Tibial nerve (tissue), 4 donors: ENCODE measurements around the gene ATG10. TPM values are rescaled to one million over a fixed set of nuclear protein-coding genes. Genes with fewer than 3 reads are reported as not detected.
"Not testable (repeated sequence)": the region's sequence is repeated elsewhere in the genome, so short reads cannot be mapped to it uniquely, and the experiment has no call there.

ENCODE experiments used
- DNase-seq, 2 donors: peaks; one replicate each; pipeline ENCODE4 v3.0.0-alpha.2; 2019; ENCODE audit warnings: low spot score in 2 of 2
- H3K27ac ChIP-seq, 4 donors: fragments of 200-600 bp; sonication (generic) in 3 of 4; one replicate each; pipeline ENCODE4 v1.5.1; 2017 to 2019; ENCODE audit warnings: mild to moderate bottlenecking in 1 of 4
- H3K27me3 ChIP-seq, 2 donors: fragments of 200-600 bp; sonication (generic) in 1 of 2; one replicate each; pipeline versions ENCODE4 v1.5.1 to v1.6.0; 2017 to 2019
- H3K36me3 ChIP-seq, 3 donors: fragments of 200-600 bp; sonication (generic); one replicate each; pipeline ENCODE4 v1.5.1; 2018 to 2019
- H3K4me1 ChIP-seq, 4 donors: fragments of 200-600 bp; sonication (generic) in 3 of 4; one replicate each; pipeline ENCODE4 v1.5.1; 2017 to 2019
- H3K4me3 ChIP-seq, 4 donors: fragments of 200-600 bp; sonication (generic) in 3 of 4; one replicate each; pipeline ENCODE4 v1.5.1; 2017 to 2019; ENCODE audit warnings: mild to moderate bottlenecking in 1 of 4, moderate library complexity in 1 of 4
- H3K9me3 ChIP-seq, 4 donors: fragments of 200-600 bp; sonication (generic) in 3 of 4; one replicate each; pipeline ENCODE4 v1.5.1; 2017 to 2019
- CTCF ChIP-seq, 5 experiments: fragments of 200-600 bp in 3 of 5; fragments of 450-650 bp in 2 of 5; sonication (generic) in 3 of 5; IDR thresholded peaks; one replicate each; pipeline ENCODE4 v1.5.1; 2016 to 2019; ENCODE audit warnings: antibody characterized with exemption in 5 of 5, mild to moderate bottlenecking in 3 of 5, moderate library complexity in 2 of 5
- EP300 ChIP-seq, 2 donors: sonication (generic); formaldehyde crosslinking; IDR thresholded peaks; one replicate each; pipeline ENCODE4 v1.6.1; 2017; ENCODE audit warnings: antibody characterized with exemption in 2 of 2, mild to moderate bottlenecking in 1 of 2
- POLR2A ChIP-seq, 2 donors: fragments of 450-650 bp; IDR thresholded peaks; one replicate each; pipeline ENCODE4 v1.6.1; 2017; ENCODE audit warnings: antibody characterized with exemption in 2 of 2, mild to moderate bottlenecking in 2 of 2, moderate library complexity in 2 of 2
- WGBS, 2 donors: methylation state at CpG; one replicate each; pipeline ENCODE4 v1.1.5; 2018; 5-methylcytosine and 5-hydroxymethylcytosine counted together
- total RNA-seq, 4 donors: library from RNA; depleted of rRNA; stranded (reverse); fragments of >200 nt; gene quantifications; one replicate each; pipeline ENCODE4 v1.1.0, GENCODE V29; 2016

ATG10 gene
- total RNA-seq, 4 donors from 2014 or later = 3.5 to 25.1 (median 6.9) TPM

- no peak for TF ChIP-seq CTCF (IDR thresholded peaks at IDR 0.05)
- peak overlapping the region; percentile 98 to 100 (median 99) for H3K27ac ChIP-seq
- peak in 1 of 2 donors; percentile 12 for DNase-seq
- no peaks in the 10 kb centered on the region for H3K27me3 ChIP-seq
- peaks cover 0 to 3% (median 0%) of the 10 kb centered on the region in 3 donors for H3K36me3 ChIP-seq
- H3K4me3 ChIP-seq = peak overlapping the region; percentile 61 to 84 (median 69)
- no peaks in the 10 kb centered on the region for H3K9me3 ChIP-seq
- WGBS, 2 donors = 1 to 2% methylated on average over 11 of the region's 11 CpGs
- peaks cover 0 to 20% (median 2%) of the 10 kb centered on the region in 4 donors for H3K4me1 ChIP-seq
Measured at GRCh38 chr5:81971111-81971711, 612 bp upstream of the ATG10 start.

GRCh38 chr5:81972492-81972783, 615 bp downstream of the ATG10 start:
- no peaks in the 10 kb centered on the region for H3K9me3 ChIP-seq
- H3K27me3 ChIP-seq = no peaks in the 10 kb centered on the region
- DNase-seq = no peak
- WGBS, 2 donors = 0 to 2% methylated on average over 9 of the region's 9 CpGs
- peaks cover 0 to 16% (median 0%) of the 10 kb centered on the region in 3 donors for H3K36me3 ChIP-seq
- H3K4me3 ChIP-seq = peak overlapping the region; percentile 61 to 84 (median 69)
- no peak for TF ChIP-seq POLR2A (IDR thresholded peaks at IDR 0.05)
- no peak for TF ChIP-seq EP300 (IDR thresholded peaks at IDR 0.05)
- no peak for TF ChIP-seq CTCF (IDR thresholded peaks at IDR 0.05)
- peak overlapping the region; percentile 98 to 100 (median 99) for H3K27ac ChIP-seq
- peaks cover 0 to 20% (median 2%) of the 10 kb centered on the region in 4 donors for H3K4me1 ChIP-seq

- Histone ChIP-seq H3K4me1 (no peaks in the 10 kb centered on the region), H3K36me3 (peaks cover 0 to 45% (median 0%) of the 10 kb centered on the region in 3 donors), H3K27me3 (no peaks in the 10 kb centered on the region), H3K4me3 (no peak overlapping the region), H3K27ac (no peak overlapping the region), H3K9me3 (no peaks in the 10 kb centered on the region)
- WGBS, 2 donors = 54 to 57% methylated on average over 3 of the region's 3 CpGs
- TF ChIP-seq EP300 (IDR thresholded peaks at IDR 0.05) (no peak), POLR2A (IDR thresholded peaks at IDR 0.05) (no peak), CTCF (IDR thresholded peaks at IDR 0.05) (no peak)
- no peak for DNase-seq
Measured at GRCh38 chr5:81980160-81980559, 8.3 kb downstream of the ATG10 start.

- no peak overlapping the region for H3K27ac ChIP-seq
- H3K4me1 ChIP-seq = no peaks in the 10 kb centered on the region
- TF ChIP-seq CTCF (IDR thresholded peaks at IDR 0.05) (no peak), POLR2A (IDR thresholded peaks at IDR 0.05) (no peak), EP300 (IDR thresholded peaks at IDR 0.05) (no peak)
- no peak overlapping the region for H3K4me3 ChIP-seq
- no peaks in the 10 kb centered on the region for H3K27me3 ChIP-seq
- peaks cover 0 to 51% (median 0%) of the 10 kb centered on the region in 3 donors for H3K36me3 ChIP-seq
- no peaks in the 10 kb centered on the region for H3K9me3 ChIP-seq
- no peak for DNase-seq
- 77 to 86% methylated on average over 3 of the region's 3 CpGs for WGBS, 2 donors
Measured at GRCh38 chr5:81980598-81981260, 8.9 kb downstream of the ATG10 start.

GRCh38 chr5:81982172-81982685, 10.4 kb downstream of the ATG10 start:
- H3K27ac ChIP-seq, H3K9me3 ChIP-seq, H3K27me3 ChIP-seq, H3K4me1 ChIP-seq, DNase-seq, H3K4me3 ChIP-seq: not testable (repeated sequence)
- peaks cover 0 to 42% (median 0%) of the 10 kb centered on the region in 3 donors for H3K36me3 ChIP-seq
- 93 to 96% methylated on average over 11 of the region's 11 CpGs for WGBS, 2 donors

- DNase-seq, H3K9me3 ChIP-seq, H3K27ac ChIP-seq, H3K4me3 ChIP-seq, H3K27me3 ChIP-seq, H3K4me1 ChIP-seq: not testable (repeated sequence)
- peaks cover 0 to 35% (median 0%) of the 10 kb centered on the region in 3 donors for H3K36me3 ChIP-seq
- WGBS, 2 donors = 96 to 100% methylated on average over 4 to 17 of the region's 27 CpGs
Measured at GRCh38 chr5:81983148-81983547, 11.3 kb downstream of the ATG10 start.

GRCh38 chr5:81983563-81983962, 11.7 kb downstream of the ATG10 start:
- WGBS, 2 donors = 100% methylated on average over 3 of the region's 30 CpGs; no CpG with 5 or more reads in 1 of the 2 donors
- not testable (repeated sequence) for H3K9me3 ChIP-seq, H3K4me1 ChIP-seq, DNase-seq, H3K4me3 ChIP-seq, H3K27me3 ChIP-seq, H3K27ac ChIP-seq
- peaks cover 0 to 35% (median 0%) of the 10 kb centered on the region in 3 donors for H3K36me3 ChIP-seq
